Stimulated activated CD8-positive, alpha-beta memory T cell treated with anti-CD3 and anti-CD28 coated beads, Interleukin-4, amount 100 ng/mL, for 4 hours (primary cell): ENCODE measurements around the gene APEH.
A peak's percentile ranks its signal among the peaks of the same experiment; 100 is the strongest.
"Not testable (repeated sequence)": the region's sequence is repeated elsewhere in the genome, so short reads cannot be mapped to it uniquely, and the experiment has no call there.

Source experiments
- DNase-seq, 2 donors: peaks; one replicate each; pipeline ENCODE4 v3.0.0-alpha.2; 2020; ENCODE audit warnings: low read depth in 2 of 2, low spot score in 1 of 2

APEH gene

DNA sequence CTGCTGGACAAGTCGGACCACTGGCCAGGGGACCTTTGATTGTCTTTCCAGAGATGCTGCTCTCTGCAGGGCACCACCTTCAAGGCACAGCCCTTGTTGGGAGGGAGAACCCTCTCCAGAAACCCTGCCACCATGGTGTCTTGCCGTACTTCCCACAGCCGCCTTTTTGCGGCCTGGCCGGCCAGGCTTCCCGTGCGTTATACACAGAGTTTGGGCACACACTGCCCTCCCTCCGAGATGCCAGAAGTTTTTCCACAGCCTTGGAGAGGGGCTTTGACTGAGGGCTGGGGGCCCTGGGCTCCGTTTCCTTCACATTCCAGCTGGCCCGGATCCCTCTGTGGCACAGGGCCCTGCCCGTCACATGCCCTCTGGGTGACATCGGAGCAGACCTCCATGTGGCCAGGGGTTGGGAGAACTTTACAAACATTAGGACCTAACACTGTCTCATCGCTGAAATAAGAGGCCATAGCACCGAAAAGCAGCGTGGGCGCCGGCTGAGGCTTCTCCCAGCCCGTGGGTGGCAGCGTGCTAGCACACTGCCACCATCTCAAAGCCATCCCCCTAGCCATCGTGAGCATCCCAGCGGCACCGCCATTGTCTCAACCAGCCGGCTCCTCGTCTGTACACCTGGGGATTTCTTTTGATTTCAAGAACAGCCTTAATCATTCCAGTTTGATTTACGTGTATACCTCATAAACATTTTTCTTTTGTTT is 6.3 kb upstream of the APEH start:
- DNase-seq, result no peak

DNA sequence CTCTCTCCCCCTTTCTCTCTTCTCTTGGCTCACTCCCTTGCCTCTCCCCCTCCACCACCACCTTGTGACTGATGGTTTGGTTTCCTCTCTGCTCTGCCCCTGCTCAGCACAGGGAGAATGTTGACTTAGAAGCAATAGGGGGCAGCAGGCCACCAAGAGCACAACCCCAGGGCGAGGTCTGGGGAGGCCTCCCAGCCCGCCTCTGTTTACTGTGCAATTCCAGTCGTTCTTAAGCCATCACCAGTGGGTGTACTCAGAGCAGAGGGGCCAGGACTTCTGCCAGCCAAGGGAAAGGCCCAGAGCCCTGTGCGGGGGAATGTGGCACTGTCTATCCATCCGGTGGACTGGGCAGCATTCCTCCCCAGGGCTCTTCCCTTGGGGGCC is 5.7 kb upstream of the APEH start:
- no peak for DNase-seq

DNA sequence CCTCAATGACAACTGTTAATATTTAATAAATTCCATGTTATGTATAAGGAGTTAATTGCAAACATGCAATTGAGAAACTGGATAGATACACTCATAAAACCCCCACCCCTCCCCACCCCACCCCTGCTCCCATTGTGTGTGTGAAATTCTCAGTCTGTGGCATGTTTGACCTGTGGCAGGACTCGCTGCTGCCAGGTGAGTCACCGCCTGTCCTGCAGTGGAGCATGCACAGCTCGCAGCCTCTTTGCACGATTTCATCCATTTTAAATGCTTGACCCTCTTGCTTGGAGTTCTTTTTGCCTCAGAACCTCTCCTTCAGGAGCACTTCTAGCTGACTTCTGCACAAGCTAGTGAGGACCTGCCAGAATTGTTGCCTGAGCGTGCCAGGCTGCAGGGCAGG is 5.3 kb upstream of the APEH start:
- no peak for DNase-seq

DNA sequence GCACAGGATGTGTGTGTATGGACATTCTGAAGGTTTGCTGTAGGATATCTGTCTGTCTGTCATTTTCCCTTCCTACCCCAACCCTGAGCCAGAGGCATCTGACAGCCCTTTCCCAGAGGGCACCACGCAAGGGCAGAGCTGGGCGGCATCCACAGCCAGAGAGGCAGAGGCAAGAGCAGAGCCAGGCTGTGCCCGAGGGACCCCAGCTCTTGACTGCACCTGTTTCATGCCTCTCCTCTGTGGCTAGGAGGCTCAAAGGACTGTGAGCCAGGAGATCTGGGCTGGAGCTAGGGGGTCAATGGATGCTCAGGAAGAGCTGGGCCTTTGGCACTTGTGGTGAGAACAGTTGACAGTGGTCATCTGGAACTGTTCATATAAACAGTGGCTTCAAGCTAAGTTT is 4.8 kb upstream of the APEH start:
- no peak for DNase-seq

DNA sequence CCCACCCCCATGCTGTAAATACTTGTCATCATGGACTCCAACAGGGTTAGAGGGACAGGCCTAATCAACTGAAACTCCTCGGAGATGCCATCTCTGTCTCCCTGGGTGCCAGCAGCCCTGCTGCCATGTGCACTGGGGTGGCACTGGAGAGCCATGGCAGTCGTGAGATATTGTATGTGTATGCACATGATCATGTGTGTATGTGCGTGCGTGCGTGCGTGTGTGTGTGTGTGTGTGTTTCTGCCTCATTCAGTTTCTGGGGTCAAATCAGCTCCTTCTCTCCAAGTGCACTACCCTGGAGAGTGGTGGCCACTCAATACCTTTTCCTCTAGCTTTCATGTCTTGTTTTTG is 3.2 kb upstream of the APEH start:
- DNase-seq, result no peak

DNA sequence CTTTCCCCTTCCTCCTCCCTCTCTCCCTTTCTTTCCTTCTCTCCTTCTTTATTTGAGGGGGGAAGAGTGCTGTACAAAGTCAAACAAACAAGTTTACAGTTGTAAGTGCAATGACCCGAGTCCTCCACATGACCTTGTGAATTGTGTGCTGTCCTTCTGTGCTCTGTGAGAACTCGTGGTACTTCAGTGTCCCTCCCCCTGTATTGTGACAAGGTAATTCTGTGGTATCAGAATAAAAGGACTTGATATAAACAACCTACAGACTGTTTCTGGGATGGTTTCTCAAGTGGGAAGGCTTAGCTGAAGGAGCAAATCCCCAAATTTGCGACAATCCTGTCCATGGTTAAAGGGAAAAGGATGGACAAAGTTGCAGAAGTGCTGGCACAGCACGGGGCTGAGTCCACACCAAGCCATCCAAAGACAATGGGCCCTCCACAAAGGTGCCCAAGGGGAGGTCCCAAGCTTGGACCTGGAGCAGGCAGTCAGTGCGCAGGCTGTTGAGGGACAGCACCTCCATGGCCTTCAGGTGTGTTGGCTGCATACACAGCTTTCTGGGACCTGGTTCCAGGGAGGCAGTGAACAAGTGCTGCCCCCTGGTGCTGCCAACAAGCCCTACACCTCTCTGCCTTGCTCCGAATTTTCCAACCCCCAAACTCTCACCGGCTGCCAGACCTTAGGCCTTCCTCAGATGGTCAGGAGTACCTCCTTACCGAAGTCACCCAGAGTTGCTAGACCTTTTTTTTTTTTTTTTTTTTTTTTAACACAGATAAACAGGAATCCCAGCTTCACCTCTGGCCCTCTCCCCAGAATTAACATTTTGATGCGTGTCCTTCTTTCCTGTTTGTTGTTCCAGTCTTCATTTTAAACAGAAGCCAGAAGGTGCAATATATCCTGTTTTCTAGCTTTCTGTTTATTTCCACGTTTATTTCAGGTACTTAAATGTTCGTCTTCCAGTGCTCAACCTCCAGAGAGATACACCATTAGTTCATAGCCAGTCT is 2.6 kb upstream of the APEH start:
- DNase-seq, result peak; percentile 39 to 40

DNA sequence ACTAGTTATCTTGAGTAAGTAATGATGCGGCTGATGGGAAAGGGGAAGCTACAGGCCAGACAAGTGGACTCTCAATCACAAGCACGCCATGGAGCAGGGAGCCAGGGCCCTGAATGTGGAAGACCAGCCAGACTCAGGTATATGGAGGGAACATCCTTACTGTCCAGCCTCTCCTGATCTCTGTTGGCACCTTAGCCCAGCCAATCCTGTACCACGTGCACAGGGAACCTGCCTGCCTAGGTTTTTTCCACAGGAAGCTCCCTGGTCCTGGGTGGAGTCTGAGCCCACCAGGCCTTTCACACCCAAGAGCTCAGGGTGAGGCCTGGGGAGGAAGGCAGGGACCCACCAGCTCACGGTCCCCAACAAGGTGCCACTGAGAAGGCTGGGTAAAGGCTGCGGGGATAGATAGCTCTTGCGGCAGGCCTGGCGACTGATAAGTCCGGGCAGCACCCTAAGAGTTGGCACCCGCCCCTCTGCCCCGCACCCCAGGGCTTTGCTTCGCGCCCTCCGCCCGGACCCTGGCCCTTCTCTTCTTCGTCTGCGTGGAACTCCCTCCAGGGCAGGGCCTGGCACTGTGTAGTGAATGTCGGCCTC is 933 bp upstream of the APEH start:
- DNase-seq, result no peak

DNA sequence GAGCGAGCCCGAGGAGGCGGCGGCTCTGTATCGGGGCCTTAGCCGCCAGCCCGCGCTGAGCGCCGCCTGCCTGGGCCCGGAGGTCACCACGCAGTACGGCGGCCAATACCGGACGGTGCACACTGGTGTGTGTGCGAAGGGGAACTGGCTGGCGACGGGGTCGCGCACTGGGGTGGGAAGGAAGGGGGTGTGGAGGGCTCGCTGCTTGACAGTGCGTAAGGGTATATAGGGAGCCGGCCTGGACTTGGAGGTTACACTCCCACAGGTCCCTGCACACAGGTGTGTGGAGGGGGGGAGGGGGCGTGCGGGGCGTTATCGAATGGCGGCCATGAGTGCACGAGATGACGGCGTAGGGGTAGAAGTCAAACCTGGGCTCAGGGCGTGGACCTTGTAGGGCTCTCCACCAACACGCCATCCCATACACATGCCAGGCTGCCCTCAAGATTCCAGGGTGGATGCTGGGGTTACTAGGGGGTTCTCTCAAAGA is 389 bp downstream of the APEH start:
- no peak for DNase-seq

DNA sequence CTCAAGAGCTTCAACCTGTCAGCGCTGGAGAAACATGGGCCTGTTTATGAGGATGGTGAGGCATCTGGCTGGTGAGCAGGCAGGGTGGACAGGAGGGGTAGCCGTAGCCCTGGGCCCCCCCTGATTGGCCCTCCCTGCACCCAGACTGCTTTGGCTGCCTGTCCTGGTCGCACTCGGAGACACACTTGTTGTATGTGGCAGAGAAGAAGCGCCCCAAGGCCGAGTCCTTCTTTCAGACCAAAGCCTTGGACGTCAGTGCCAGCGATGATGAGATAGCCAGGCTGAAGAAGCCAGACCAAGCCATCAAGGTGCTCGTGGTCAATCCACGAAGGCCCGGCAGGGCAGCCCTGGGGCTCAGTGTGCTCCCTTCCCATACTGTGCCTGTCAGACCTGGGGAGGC is 1.8 kb downstream of the APEH start:
- DNase-seq, result no peak

DNA sequence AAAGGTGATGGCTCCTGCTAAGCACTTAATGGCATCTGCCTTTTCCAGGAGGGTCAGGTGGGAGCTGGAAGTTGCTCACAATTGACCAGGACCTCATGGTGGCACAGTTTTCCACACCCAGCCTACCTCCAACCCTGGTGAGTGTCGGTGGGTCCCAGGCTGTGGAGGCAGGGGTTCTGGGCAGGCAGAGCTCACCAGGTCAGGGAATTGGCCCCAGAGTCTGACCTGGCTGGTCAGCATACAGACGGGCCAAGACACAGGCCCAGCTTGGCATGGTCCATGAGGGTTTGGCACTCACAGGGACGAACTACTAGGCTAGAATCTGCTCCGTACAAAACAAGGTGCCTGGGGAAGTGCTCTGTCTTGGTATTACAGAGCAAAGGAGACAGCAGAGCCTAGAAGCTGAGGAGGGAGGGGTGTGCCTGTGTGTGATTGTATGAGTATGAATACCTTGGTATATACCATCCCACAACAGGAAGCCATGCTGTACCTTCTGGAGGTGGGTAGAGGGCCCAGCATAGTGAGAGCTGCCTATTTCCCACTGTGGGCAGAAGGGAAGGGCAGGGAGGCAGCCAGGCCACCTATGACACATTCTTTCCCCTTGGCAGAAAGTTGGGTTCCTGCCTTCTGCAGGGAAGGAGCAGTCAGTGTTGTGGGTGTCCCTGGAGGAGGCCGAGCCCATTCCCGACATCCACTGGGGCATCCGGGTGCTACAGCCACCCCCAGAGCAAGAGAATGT is 6.5 kb downstream of the APEH start:
- DNase-seq, result no peak

DNA sequence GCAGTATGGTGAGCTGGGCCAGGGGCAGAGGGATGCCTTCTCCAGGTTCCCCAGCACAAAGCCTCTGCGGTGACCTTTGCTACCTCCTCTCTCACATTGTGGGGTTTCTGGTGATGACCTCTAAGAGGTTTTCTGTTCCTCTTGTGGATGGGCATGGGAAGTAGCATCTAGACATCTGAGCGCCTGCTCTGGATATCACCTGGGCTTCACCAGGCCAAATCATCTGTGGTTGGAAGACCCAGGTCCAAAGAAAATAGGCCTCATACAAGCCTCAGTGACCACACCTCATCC is 7.0 kb downstream of the APEH start:
- DNase-seq, result no peak

DNA sequence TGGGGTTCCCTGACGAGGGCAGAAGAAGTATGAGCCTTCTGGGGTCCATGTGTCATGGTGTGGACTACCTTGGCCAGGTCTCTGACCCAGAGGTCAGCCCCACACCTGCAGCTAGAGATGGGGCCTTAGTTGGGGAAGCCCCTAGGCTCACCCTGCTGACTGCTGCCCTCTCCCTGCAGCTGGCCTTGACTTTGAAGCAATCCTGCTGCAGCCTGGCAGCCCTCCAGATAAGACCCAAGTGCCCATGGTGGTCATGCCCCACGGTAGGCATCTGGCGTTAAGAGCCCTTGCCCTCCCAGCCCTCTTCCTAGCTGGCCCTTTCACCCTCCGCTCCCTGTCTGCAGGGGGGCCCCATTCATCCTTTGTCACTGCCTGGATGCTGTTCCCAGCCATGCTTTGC is 7.4 kb downstream of the APEH start:
- DNase-seq, result no peak

DNA sequence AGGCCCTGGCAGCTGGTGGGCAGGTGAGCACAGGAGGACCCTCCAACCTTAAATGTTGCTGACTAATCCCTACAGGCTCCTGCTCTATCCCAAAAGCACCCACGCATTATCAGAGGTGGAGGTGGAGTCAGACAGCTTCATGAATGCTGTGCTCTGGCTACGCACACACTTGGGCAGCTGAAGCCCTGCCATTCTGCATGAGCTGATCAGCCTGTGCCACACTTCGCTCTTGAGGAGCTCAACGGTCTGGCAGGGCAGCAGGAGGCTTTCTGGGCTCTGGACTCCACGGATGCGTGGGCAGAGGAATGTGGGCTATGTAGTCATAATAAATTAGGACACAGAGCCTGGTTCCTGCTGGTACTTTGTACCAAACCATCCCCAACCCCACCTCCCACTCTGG is 9.0 kb downstream of the APEH start:
- DNase-seq, result no peak

DNA sequence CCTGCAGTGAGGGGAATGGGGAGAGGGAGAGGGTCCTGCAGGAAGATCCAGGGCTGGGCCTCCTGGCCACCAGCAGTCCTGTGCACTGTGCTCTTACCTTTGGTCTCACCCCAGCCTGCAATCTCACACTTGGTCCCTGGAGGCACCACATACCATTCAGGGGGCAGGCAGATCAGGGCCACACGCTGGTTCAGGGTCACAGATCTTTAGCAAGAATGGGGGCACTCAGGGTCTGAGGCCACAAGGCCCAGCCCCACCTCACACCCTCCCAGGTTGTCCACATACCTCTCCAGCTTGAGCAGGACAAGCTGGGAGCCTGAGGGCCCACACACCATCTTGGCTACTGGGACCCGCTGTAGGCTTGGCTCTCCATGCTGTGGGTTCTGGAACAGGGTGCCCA is 10.3 kb downstream of the APEH start:
- DNase-seq, result not testable (repeated sequence)

DNA sequence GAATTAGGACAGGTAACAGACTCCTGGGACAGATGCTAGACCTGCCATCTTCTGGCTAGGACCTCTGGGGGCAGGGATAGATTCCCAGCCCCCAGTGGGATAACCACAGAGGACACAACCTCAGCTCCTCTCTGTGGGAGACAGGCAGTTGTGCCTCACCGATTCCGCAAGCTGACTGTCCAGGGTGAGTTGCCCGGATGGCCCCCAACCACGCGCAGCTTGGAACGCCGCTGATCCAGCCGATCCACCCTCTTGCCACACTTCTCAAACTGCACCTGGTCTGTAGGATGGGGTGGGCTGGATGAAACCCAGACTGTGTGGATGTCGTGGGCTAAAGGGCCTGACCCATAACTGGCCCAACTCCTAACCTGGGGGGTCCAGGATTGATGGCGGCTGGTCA is 11.0 kb downstream of the APEH start:
- DNase-seq, result not testable (repeated sequence)

DNA sequence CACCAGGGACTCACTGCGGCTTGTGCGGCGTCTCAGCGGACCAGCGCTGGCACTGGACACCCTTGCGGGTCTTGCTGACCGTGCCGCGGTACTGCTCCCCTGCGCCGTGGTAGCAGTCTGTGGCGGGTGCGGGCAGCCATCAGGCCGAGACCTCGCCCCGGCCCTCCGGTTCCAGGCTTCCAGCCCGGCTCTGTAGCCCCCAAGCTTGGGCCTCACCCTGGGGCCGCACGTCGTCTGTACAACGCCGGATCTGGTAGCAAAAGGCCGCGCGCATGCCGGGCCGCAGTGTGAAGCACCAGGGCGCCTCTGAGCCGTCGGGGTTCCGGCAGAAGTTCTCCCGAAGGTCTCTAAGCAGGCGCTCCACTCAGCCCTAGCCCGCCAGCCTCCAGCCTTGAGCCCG is 11.7 kb downstream of the APEH start:
- DNase-seq, result not testable (repeated sequence)

DNA sequence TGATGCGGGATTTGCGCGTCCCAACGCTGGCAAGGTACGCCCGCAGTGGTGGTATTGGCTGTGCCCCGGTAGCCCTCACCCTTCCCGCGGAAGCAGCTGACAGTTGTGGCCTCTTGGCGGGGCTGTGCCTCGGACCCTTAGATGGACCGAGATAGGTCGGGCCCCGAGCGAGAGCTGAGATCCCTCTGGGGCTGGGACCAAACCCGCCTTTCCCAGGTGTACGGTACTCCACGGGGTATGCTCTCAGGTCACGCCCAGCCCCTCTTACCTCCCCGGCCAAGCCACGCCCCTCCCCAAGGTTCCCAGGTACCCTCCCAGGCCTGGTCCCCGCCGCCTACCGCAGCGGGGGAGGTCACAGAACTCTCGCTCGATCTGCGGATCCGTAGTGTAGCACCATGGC is 12.2 kb downstream of the APEH start:
- DNase-seq, result not testable (repeated sequence)

DNA sequence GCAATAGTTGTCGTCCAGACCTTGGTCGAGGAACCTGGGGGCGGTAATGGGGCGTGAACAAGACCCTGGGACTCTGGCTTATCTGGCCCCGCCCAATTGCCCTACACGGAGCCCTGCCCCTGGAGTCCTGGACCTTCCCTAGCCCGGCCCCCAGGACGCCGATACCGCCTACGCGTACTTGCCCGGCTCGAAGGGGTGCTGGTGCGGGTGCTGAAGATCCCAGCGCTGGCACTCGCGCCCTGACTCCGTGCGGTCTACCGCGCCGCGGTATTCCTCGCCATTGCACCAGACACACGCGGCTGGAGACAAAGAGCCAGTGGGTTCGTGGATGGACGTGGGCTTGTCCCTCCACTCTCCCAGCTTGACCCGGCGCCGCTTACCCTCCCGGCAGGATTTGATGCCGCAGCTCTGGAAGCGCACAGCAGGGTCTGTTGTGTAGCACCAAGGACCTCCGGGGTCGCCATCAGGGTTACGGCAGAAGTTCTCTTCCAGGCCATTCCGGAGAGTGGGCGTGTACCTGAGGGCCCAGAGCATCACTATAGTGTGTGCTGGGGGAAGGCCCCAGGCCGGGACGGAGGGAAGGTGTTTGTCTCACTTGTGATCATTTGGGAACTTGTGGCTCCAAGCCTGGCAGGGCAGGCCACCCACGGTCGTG is 12.7 kb downstream of the APEH start:
- not testable (repeated sequence) for DNase-seq

DNA sequence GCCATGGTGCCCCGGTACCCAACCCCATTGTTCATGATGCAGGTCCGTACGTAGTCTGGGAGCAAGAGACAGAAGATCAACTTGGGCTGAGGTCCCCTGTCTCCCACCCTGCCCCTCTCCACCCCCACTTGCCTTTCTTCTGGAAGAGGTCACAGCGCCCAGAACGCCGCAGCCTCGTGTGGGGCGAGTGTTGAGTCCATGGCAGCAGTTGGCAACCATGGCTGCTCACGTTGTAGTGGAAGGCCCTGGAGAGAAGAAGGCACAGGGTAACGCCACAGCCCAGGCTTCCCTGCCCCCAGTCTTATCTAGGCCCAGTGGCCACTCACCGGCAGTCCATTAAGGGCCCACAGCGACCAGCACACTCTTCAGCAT is 13.3 kb downstream of the APEH start:
- not testable (repeated sequence) for DNase-seq

DNA sequence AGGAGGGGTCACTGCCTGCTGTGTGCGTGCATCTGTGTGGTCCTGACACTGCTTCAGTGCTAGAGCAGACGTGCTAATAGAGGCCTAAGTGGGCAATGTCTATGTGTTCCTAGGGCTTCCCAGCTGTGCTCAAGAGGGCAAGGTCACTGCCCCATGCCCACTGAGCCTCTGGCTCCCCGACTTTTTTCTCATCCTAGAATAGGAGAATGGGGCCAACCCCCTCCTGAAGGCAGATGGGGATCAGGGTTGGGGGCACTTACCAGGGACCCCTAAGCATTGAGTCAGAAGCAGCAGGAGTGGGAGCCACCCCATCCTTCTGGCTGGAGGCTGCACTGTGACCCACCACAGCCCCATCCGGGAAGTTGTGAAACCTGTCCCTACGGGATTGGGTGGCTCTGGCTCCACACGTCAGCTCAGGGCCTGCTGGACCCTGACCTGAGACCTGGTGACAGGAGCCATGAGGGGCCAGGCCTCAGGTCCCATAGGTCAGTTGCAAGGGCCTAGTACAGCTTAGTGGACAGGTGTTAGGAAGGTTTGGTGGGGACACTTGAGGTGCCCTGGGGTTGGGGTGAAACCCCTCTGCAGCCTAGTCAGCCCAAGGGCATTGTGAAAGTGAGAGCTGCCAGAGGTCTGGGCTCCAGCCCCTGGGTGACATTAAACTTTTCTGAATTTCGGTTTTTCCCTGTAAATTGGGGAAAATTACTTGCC is 14.3 kb downstream of the APEH start:
- not testable (repeated sequence) for DNase-seq
